Nephron (organoid): Measurements from ENCODE around the gene LY6G5C.

Source experiments
- H3K27ac Mint-ChIP-seq, 3 experiments: 2 replicates each; pipeline ENCODE4 v1.8.0; 2020; ENCODE audit warnings: mixed read lengths in 3 of 3, mild to moderate bottlenecking in 2 of 3, moderate library complexity in 1 of 3
- H3K27me3 Mint-ChIP-seq: 2 replicates; pipeline ENCODE4 v1.8.0; 2021; ENCODE audit warnings: low read depth, mild to moderate bottlenecking, moderate library complexity, mixed read lengths
- H3K36me3 Mint-ChIP-seq: 2 replicates; pipeline ENCODE4 v1.8.0; 2020; ENCODE audit warnings: low read depth, mixed read lengths
- H3K4me1 Mint-ChIP-seq: 2 replicates; pipeline ENCODE4 v1.8.0; 2020; ENCODE audit warnings: mixed read lengths
- H3K4me3 Mint-ChIP-seq, 3 experiments: 2 replicates each; pipeline ENCODE4 v1.8.0; 2020; ENCODE audit warnings: mild to moderate bottlenecking in 3 of 3, mixed read lengths in 3 of 3, moderate library complexity in 2 of 3
- H3K9me3 Mint-ChIP-seq: 2 replicates; pipeline ENCODE4 v1.8.0; 2020; ENCODE audit warnings: mixed read lengths
- CTCF ChIP-seq, 3 experiments: fragments of 200-600 bp; sonication (generic); IDR thresholded peaks; one replicate each; pipeline ENCODE4 v1.5.0; 2021; ENCODE audit warnings: antibody characterized with exemption in 3 of 3; ENCODE audit not compliant: unreplicated experiment in 3 of 3

LY6G5C gene

GRCh38 chr6:31654574-31655348 is 26.1 kb downstream of the LY6G5C start:
- no peaks in the 10 kb centered on the region for H3K27me3 Mint-ChIP-seq
- H3K27ac Mint-ChIP-seq = peak overlapping the region; percentile 20 to 92 (median 75)
- peak overlapping the region; percentile 64 to 76 (median 68) for H3K4me3 Mint-ChIP-seq
- H3K9me3 Mint-ChIP-seq = no peaks in the 10 kb centered on the region
- no peak for TF ChIP-seq CTCF (IDR thresholded peaks at IDR 0.05; ENCODE audit: unreplicated experiment in 3 of 3)
- H3K4me1 Mint-ChIP-seq = peaks cover 61% of the 10 kb centered on the region
- peaks cover 27% of the 10 kb centered on the region for H3K36me3 Mint-ChIP-seq

- no peaks in the 10 kb centered on the region for H3K9me3 Mint-ChIP-seq
Measured at GRCh38 chr6:31652925-31653724, 27.7 kb downstream of the LY6G5C start.

GRCh38 chr6:31651602-31652191 is 29.2 kb downstream of the LY6G5C start:
- TF ChIP-seq CTCF (IDR thresholded peaks at IDR 0.05; ENCODE audit: unreplicated experiment in 3 of 3) = no peak
- Mint-ChIP-seq H3K9me3 (no peaks in the 10 kb centered on the region), H3K27ac (peak overlapping the region; percentile 100), H3K4me3 (peak overlapping the region; percentile 91 to 93 (median 93)), H3K4me1 (peaks cover 43% of the 10 kb centered on the region), H3K36me3 (peaks cover 55% of the 10 kb centered on the region), H3K27me3 (no peaks in the 10 kb centered on the region)

More at GRCh38 chr6:31652925-31653724, 27.7 kb downstream of the LY6G5C start:
- no peak for TF ChIP-seq CTCF (IDR thresholded peaks at IDR 0.05; ENCODE audit: unreplicated experiment in 3 of 3)
- peak overlapping the region; percentile 91 to 93 (median 93) for H3K4me3 Mint-ChIP-seq
- peak overlapping the region; percentile 100 for H3K27ac Mint-ChIP-seq
- H3K27me3 Mint-ChIP-seq = no peaks in the 10 kb centered on the region
- peaks cover 50% of the 10 kb centered on the region for H3K4me1 Mint-ChIP-seq
- H3K36me3 Mint-ChIP-seq = peaks cover 43% of the 10 kb centered on the region

GRCh38 chr6:31645325-31645724 is 35.5 kb downstream of the LY6G5C start:
- Mint-ChIP-seq H3K4me1 (peaks cover 10% of the 10 kb centered on the region), H3K27me3 (no peaks in the 10 kb centered on the region), H3K36me3 (peaks cover 77% of the 10 kb centered on the region), H3K9me3 (no peaks in the 10 kb centered on the region), H3K27ac (no peak overlapping the region), H3K4me3 (no peak overlapping the region)
- TF ChIP-seq CTCF (IDR thresholded peaks at IDR 0.05; ENCODE audit: unreplicated experiment in 3 of 3) = no peak

- no peak for TF ChIP-seq CTCF (IDR thresholded peaks at IDR 0.05; ENCODE audit: unreplicated experiment in 3 of 3)
- peaks cover 74% of the 10 kb centered on the region for H3K36me3 Mint-ChIP-seq
- no peaks in the 10 kb centered on the region for H3K27me3 Mint-ChIP-seq
- no peaks in the 10 kb centered on the region for H3K4me1 Mint-ChIP-seq
- H3K9me3 Mint-ChIP-seq = no peaks in the 10 kb centered on the region
- H3K27ac Mint-ChIP-seq = no peak overlapping the region
- no peak overlapping the region for H3K4me3 Mint-ChIP-seq
Measured at GRCh38 chr6:31643818-31644454, 36.9 kb downstream of the LY6G5C start.
